Raji (cell line): ENCODE results near the gene AKAP6.

Experiments
- POLR2A ChIP-seq: IDR thresholded peaks from 2 replicates; pipeline ENCODE4 v1.6.1; 2011; ENCODE audit warnings: low read depth, low read length, control low read depth; ENCODE audit not compliant: insufficient read depth

AKAP6 gene

GRCh38 chr14:32345311-32345791 is 16.3 kb downstream of the AKAP6 start:
- no peak for TF ChIP-seq POLR2A

GRCh38 chr14:32349322-32349721 is 20.2 kb downstream of the AKAP6 start:
- no peak for TF ChIP-seq POLR2A

GRCh38 chr14:32350020-32350419 is 20.9 kb downstream of the AKAP6 start:
- TF ChIP-seq POLR2A, result no peak

- no peak for TF ChIP-seq POLR2A
Measured at GRCh38 chr14:32352631-32353030, 23.5 kb downstream of the AKAP6 start.

GRCh38 chr14:32354716-32355115 is 25.6 kb downstream of the AKAP6 start:
- TF ChIP-seq POLR2A, result no peak

GRCh38 chr14:32358781-32359180 is 29.7 kb downstream of the AKAP6 start:
- TF ChIP-seq POLR2A, result no peak

GRCh38 chr14:32361674-32362073 is 32.6 kb downstream of the AKAP6 start:
- no peak for TF ChIP-seq POLR2A

GRCh38 chr14:32363761-32364160 is 34.7 kb downstream of the AKAP6 start:
- no peak for TF ChIP-seq POLR2A

- TF ChIP-seq POLR2A, result no peak
Measured at GRCh38 chr14:32364941-32365340, 35.8 kb downstream of the AKAP6 start.

- no peak for TF ChIP-seq POLR2A
Measured at GRCh38 chr14:32366256-32366879, 37.3 kb downstream of the AKAP6 start.

- TF ChIP-seq POLR2A, result no peak
Measured at GRCh38 chr14:32366986-32367385, 37.9 kb downstream of the AKAP6 start.

GRCh38 chr14:32367516-32367915 is 38.4 kb downstream of the AKAP6 start:
- no peak for TF ChIP-seq POLR2A

GRCh38 chr14:32368107-32368506 is 39.0 kb downstream of the AKAP6 start:
- no peak for TF ChIP-seq POLR2A

GRCh38 chr14:32370714-32371113 is 41.6 kb downstream of the AKAP6 start:
- no peak for TF ChIP-seq POLR2A

- TF ChIP-seq POLR2A, result no peak
Measured at GRCh38 chr14:32372154-32372553, 43.1 kb downstream of the AKAP6 start.

GRCh38 chr14:32374155-32374554 is 45.1 kb downstream of the AKAP6 start:
- TF ChIP-seq POLR2A, result no peak

GRCh38 chr14:32375663-32376062 is 46.6 kb downstream of the AKAP6 start:
- TF ChIP-seq POLR2A, result no peak

GRCh38 chr14:32377046-32377646 is 48.0 kb downstream of the AKAP6 start:
- TF ChIP-seq POLR2A, result no peak

- no peak for TF ChIP-seq POLR2A
Measured at GRCh38 chr14:32378284-32378683, 49.2 kb downstream of the AKAP6 start.
